HCT116 (cell line): ENCODE data around the gene CTNNA2.

Experiments
- EZH2 ChIP-seq: fragments of 200-600 bp; sonication (generic); IDR thresholded peaks from 2 replicates; pipeline ENCODE4 v1.6.1; 2017; ENCODE audit warnings: antibody characterized with exemption, mixed run types
- SIN3A ChIP-seq: IDR thresholded peaks from 2 replicates; pipeline ENCODE4 v1.6.1; 2012; ENCODE audit warnings: low read depth
- SP1 ChIP-seq: IDR thresholded peaks from 2 replicates; pipeline ENCODE4 v1.6.1; 2012; ENCODE audit warnings: low read depth
- TF ChIP-seq, protein P1 (sequence below): IDR thresholded peaks from 2 replicates; pipeline ENCODE4 v1.6.1; 2012
- TF ChIP-seq, protein P2 (sequence below), 3 experiments: fragments of 200-600 bp in 1 of 3; sonication (generic) in 1 of 3; IDR thresholded peaks in 2 of 3; conservative IDR thresholded peaks in 1 of 3; 2 replicates each; pipeline ENCODE4 v1.5.1; 2012 to 2017; ENCODE audit warnings: low read depth in 2 of 3, low read length in 2 of 3, antibody characterized with exemption in 1 of 3, borderline replicate concordance in 1 of 3, control low read depth in 1 of 3, mild to moderate bottlenecking in 1 of 3, mixed read lengths in 1 of 3, mixed run types in 1 of 3, moderate library complexity in 1 of 3; ENCODE audit not compliant: insufficient read depth in 1 of 3
- TF ChIP-seq, protein P3 (sequence below): IDR thresholded peaks from 2 replicates; pipeline ENCODE4 v1.6.1; 2012

DNA sequence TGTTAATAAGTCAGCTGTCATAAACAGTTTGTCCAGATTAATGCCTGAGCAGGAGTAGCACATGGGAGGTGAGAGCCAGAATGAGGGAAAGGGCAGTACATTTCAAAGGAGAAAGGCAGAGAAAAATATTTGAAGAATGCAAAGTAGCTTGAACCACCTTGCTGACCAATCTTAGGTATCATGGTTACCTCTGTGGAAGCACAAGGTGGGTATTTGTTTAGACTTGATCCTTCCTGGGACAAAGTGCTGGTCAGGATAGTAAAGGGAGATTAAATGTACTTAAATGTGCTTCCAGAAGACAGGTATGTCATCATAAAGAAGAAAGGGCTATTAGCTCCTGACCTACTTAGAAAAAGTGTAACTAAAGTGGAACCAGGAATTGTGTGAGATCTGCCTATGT lies 686.7 kb downstream of the CTNNA2 start:
- TF ChIP-seq, protein P1, sequence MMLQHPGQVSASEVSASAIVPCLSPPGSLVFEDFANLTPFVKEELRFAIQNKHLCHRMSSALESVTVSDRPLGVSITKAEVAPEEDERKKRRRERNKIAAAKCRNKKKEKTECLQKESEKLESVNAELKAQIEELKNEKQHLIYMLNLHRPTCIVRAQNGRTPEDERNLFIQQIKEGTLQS = no peak
- TF ChIP-seq, protein P2, sequence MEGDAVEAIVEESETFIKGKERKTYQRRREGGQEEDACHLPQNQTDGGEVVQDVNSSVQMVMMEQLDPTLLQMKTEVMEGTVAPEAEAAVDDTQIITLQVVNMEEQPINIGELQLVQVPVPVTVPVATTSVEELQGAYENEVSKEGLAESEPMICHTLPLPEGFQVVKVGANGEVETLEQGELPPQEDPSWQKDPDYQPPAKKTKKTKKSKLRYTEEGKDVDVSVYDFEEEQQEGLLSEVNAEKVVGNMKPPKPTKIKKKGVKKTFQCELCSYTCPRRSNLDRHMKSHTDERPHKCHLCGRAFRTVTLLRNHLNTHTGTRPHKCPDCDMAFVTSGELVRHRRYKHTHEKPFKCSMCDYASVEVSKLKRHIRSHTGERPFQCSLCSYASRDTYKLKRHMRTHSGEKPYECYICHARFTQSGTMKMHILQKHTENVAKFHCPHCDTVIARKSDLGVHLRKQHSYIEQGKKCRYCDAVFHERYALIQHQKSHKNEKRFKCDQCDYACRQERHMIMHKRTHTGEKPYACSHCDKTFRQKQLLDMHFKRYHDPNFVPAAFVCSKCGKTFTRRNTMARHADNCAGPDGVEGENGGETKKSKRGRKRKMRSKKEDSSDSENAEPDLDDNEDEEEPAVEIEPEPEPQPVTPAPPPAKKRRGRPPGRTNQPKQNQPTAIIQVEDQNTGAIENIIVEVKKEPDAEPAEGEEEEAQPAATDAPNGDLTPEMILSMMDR (IDR thresholded peaks at IDR 0.05 in 2 of 3, conservative IDR thresholded peaks at IDR 0.05 in 1 of 3; ENCODE audit: borderline replicate concordance in 1 of 3, insufficient read depth in 1 of 3, low read depth in 2 of 3, low read length in 2 of 3) = no peak
- TF ChIP-seq SIN3A (no peak), SP1 (no peak), EZH2 (no peak)
- TF ChIP-seq, protein P3, sequence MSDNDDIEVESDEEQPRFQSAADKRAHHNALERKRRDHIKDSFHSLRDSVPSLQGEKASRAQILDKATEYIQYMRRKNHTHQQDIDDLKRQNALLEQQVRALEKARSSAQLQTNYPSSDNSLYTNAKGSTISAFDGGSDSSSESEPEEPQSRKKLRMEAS = no peak
